Tibial nerve (tissue), 3 donors: ENCODE results near the gene MTFP1.
"Not testable (repeated sequence)": the region's sequence is repeated elsewhere in the genome, so short reads cannot be mapped to it uniquely, and the experiment has no call there.

ENCODE experiments used
- POLR2A ChIP-seq, 2 donors: fragments of 450-650 bp; IDR thresholded peaks; one replicate each; pipeline ENCODE4 v1.6.1; 2017; ENCODE audit warnings: antibody characterized with exemption in 2 of 2, mild to moderate bottlenecking in 2 of 2, moderate library complexity in 2 of 2
- TF ChIP-seq, protein P1 (sequence below), 5 experiments: fragments of 200-600 bp in 3 of 5; fragments of 450-650 bp in 2 of 5; sonication (generic) in 3 of 5; IDR thresholded peaks; one replicate each; pipeline ENCODE4 v1.5.1; 2016 to 2019; ENCODE audit warnings: antibody characterized with exemption in 5 of 5, mild to moderate bottlenecking in 3 of 5, moderate library complexity in 2 of 5

GRCh38 chr22:30460555-30460954 is 35.0 kb downstream of the MTFP1 start:
- TF ChIP-seq, protein P1, sequence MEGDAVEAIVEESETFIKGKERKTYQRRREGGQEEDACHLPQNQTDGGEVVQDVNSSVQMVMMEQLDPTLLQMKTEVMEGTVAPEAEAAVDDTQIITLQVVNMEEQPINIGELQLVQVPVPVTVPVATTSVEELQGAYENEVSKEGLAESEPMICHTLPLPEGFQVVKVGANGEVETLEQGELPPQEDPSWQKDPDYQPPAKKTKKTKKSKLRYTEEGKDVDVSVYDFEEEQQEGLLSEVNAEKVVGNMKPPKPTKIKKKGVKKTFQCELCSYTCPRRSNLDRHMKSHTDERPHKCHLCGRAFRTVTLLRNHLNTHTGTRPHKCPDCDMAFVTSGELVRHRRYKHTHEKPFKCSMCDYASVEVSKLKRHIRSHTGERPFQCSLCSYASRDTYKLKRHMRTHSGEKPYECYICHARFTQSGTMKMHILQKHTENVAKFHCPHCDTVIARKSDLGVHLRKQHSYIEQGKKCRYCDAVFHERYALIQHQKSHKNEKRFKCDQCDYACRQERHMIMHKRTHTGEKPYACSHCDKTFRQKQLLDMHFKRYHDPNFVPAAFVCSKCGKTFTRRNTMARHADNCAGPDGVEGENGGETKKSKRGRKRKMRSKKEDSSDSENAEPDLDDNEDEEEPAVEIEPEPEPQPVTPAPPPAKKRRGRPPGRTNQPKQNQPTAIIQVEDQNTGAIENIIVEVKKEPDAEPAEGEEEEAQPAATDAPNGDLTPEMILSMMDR (IDR thresholded peaks at IDR 0.05): not testable (repeated sequence)
- not testable (repeated sequence) for TF ChIP-seq POLR2A (IDR thresholded peaks at IDR 0.05)
